Tibial artery (tissue), 4 donors: Measurements from ENCODE around the gene TRMU.

Experiments
- DNase-seq, 2 donors: peaks; one replicate each; pipeline ENCODE4 v3.0.0-alpha.2; 2019
- H3K27ac ChIP-seq, 2 donors: fragments of 200-600 bp; sonication (generic) in 1 of 2; 1 replicate in 1 of 2; 2 replicates in 1 of 2; pipeline ENCODE4 v1.5.1; 2018 to 2019; ENCODE audit warnings: mild to moderate bottlenecking in 1 of 2
- H3K27me3 ChIP-seq, 2 donors: fragments of 200-600 bp; sonication (generic) in 1 of 2; one replicate each; pipeline versions ENCODE4 v1.5.1 to v1.6.0; 2016 to 2019
- H3K36me3 ChIP-seq, 3 donors: fragments of 200-600 bp; sonication (generic) in 2 of 3; one replicate each; pipeline ENCODE4 v1.5.1; 2016 to 2019; ENCODE audit warnings: mild to moderate bottlenecking in 2 of 3
- H3K4me1 ChIP-seq, 4 donors: fragments of 200-600 bp; sonication (generic) in 2 of 4; 1 replicate in 3 of 4; 2 replicates in 1 of 4; pipeline ENCODE4 v1.5.1; 2016 to 2019
- H3K4me3 ChIP-seq, 2 donors: fragments of 200-600 bp; sonication (generic) in 1 of 2; 1 replicate in 1 of 2; 2 replicates in 1 of 2; pipeline ENCODE4 v1.5.1; 2018 to 2019; ENCODE audit warnings: mild to moderate bottlenecking in 2 of 2
- H3K9me3 ChIP-seq, 3 donors: fragments of 200-600 bp; sonication (generic) in 1 of 3; one replicate each; pipeline ENCODE4 v1.5.1; 2016 to 2019
- intact Hi-C: fragments of 100-400 bp; cut with DNase I; formaldehyde crosslinking; loops from one replicate; pipeline ENCODE4 v1.15.0; 2023; ENCODE audit warnings: low total_unique reads
- TF ChIP-seq, protein P1 (sequence below), 2 experiments: fragments of 200-600 bp in 1 of 2; fragments of 450-650 bp in 1 of 2; IDR thresholded peaks; one replicate each; pipeline ENCODE4 v1.5.1; 2017 to 2019; ENCODE audit warnings: antibody characterized with exemption in 2 of 2, mild to moderate bottlenecking in 1 of 2, moderate library complexity in 1 of 2

The TRMU gene

DNA sequence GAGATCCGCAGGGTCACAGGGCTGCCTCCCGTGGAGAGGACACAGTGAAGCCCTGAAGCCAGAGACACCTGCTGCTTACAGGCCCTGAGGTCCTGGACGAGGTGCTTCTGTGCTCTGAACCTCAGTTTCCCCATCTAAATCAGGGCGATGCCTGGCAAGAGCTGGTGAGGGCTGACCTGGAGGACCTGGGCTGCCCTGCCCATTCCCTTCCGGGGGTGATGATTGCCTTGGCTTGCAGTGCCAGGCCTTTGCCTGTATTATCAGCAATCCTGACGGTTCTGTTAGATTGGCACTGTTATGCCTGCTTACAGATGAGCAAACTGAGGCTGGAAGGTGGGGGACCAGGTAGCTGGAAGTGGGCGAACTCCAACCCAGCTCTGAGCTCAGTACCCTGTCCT lies 46.7 kb upstream of the TRMU start:
- TF ChIP-seq, protein P1, sequence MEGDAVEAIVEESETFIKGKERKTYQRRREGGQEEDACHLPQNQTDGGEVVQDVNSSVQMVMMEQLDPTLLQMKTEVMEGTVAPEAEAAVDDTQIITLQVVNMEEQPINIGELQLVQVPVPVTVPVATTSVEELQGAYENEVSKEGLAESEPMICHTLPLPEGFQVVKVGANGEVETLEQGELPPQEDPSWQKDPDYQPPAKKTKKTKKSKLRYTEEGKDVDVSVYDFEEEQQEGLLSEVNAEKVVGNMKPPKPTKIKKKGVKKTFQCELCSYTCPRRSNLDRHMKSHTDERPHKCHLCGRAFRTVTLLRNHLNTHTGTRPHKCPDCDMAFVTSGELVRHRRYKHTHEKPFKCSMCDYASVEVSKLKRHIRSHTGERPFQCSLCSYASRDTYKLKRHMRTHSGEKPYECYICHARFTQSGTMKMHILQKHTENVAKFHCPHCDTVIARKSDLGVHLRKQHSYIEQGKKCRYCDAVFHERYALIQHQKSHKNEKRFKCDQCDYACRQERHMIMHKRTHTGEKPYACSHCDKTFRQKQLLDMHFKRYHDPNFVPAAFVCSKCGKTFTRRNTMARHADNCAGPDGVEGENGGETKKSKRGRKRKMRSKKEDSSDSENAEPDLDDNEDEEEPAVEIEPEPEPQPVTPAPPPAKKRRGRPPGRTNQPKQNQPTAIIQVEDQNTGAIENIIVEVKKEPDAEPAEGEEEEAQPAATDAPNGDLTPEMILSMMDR (IDR thresholded peaks at IDR 0.05), result no peak
- intact Hi-C loops, result no loop called here
- Histone ChIP-seq H3K27ac (no peak overlapping the region), H3K27me3 (no peaks in the 10 kb centered on the region), H3K4me1 (no peaks in the 10 kb centered on the region), H3K36me3 (peaks cover 48 to 100% (median 79%) of the 10 kb centered on the region in 3 donors), H3K9me3 (peaks cover 0 to 7% (median 0%) of the 10 kb centered on the region in 3 donors), H3K4me3 (no peak overlapping the region)
- no peak for DNase-seq

DNA sequence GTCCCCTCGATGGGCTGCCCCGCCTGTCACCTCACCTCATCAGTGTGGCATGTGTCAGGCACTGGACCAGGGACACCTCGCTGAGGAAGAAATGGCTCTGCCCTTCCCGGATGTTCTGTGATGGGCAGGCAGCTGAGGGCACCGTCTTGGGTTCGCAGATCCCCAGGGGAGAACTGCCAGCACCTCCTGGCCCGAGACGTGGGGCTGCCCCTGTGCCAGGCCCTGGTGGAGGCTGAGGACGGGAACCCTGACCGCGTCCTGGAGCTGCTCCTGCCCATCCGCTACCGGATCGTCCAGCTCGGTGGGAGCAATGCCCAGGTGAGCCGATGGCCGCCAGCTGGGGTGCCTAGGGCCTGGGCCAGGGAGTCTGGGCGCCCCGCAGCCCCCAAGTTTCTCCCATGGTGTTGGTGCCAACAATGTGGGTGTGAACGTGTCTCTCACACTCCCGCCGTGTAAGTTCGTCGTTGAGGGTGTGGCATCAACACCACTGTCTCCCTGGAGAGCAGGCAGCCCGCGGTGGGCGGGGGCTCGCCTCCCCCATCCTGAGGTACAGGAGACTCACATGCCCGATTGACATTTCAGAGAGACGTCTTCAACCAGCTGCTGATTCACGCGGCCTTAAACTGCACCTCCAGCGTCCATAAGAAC lies 46.1 kb upstream of the TRMU start:
- peaks cover 43 to 99% (median 74%) of the 10 kb centered on the region in 3 donors for H3K36me3 ChIP-seq
- peaks cover 0 to 7% (median 0%) of the 10 kb centered on the region in 3 donors for H3K9me3 ChIP-seq
- H3K4me1 ChIP-seq, result no peaks in the 10 kb centered on the region
- H3K4me3 ChIP-seq, result no peak overlapping the region
- H3K27ac ChIP-seq, result no peak overlapping the region
- DNase-seq, result peak in 1 of 2 donors; percentile 64
- TF ChIP-seq, protein P1 (IDR thresholded peaks at IDR 0.05), result no peak
- no peaks in the 10 kb centered on the region for H3K27me3 ChIP-seq
- intact Hi-C loops, result no loop called here

DNA sequence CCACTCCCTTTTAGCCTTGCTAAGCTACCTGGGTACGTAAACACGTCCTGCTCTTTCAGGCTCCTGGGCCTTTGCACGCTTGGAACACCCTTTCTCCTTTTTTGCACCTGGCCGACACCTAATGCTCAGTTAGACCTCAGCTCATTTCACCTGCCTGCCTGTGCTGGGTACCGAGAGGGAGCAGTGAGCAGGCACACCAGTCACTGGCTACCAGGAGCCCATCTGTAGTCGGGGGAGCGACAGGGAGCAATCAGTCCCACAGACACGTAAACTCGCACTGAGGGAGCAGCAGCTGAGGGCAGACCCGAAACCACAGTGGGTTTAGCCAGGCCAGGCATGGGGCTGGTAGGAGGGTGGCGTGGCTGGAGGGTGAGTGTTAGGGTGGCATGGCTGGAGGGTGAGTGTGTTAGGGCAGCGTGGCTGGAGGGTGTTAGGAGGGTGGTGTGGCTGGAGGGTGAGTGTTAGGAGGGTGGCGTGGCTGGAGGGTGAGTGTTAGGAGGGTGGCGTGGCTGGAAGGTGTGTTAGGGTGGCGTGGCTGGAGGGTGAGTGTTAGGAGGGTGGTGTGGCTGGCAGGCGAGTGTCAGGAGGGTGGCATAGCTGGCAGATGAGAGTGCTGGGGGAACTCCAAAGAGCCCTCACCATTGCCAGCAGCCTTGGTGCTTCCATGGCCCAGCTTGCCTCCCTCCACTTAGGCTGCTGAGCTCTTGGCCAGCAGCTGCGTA lies 45.2 kb upstream of the TRMU start:
- H3K4me3 ChIP-seq, result no peak overlapping the region
- no peak overlapping the region for H3K27ac ChIP-seq
- peaks cover 0 to 7% (median 0%) of the 10 kb centered on the region in 3 donors for H3K9me3 ChIP-seq
- H3K27me3 ChIP-seq, result no peaks in the 10 kb centered on the region
- intact Hi-C loops, result no loop called here
- TF ChIP-seq, protein P1 (IDR thresholded peaks at IDR 0.05), result no peak
- no peak for DNase-seq
- H3K4me1 ChIP-seq, result no peaks in the 10 kb centered on the region
- H3K36me3 ChIP-seq, result peaks cover 35 to 90% (median 66%) of the 10 kb centered on the region in 3 donors

DNA sequence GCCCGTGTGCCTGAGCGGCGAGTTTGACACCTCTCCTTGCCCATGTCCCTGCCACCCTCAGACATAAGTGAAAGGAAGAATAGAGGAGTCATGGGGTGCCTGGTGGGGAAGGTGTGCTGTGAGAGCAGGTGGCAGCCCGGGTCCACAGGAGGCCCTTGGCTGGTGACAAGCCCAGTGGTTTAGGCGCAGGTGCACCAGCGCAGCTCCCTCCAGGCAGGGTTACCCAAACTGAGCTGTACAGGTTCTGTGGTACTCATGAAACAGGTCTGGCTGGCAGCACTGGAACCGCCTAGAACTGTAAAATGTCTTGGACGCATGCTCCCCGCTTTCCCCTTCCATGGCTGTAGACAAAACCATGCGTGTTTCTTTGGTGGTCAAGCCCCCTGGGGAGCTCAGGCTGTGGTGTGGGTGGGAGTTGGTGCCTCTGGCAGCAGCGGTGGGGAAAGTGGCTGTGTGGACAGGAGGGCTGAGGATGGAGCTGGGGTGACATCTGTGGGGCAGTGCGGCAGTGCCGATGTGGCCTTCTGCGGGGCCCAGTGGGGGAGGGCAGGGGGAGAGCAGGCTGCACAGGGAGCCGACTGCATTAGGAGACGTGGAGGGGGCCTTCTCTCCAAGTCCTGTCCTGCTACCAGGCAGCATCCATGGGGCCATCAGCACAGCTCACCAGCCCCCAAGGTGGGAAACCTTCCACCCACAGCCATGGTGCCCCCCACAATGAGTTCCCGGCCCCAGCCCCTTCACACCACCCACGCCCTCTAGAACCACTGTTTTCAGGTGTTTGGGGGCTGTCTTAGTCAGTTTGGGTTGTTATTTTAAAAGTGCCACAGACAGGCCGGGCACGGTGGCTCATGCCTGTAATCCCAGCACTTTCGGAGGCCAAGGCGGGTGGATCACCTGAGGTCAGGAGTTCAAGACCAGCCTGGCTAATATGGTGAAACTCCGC lies 44.4 kb upstream of the TRMU start:
- intact Hi-C loops, result no loop called here
- Histone ChIP-seq H3K4me3 (no peak overlapping the region), H3K9me3 (peaks cover 0 to 7% (median 0%) of the 10 kb centered on the region in 3 donors), H3K27me3 (no peaks in the 10 kb centered on the region), H3K27ac (no peak overlapping the region), H3K36me3 (peaks cover 29 to 82% (median 65%) of the 10 kb centered on the region in 3 donors), H3K4me1 (peaks cover 0 to 7% (median 5%) of the 10 kb centered on the region in 4 donors)
- DNase-seq, result no peak
- TF ChIP-seq, protein P1 (IDR thresholded peaks at IDR 0.05), result no peak

DNA sequence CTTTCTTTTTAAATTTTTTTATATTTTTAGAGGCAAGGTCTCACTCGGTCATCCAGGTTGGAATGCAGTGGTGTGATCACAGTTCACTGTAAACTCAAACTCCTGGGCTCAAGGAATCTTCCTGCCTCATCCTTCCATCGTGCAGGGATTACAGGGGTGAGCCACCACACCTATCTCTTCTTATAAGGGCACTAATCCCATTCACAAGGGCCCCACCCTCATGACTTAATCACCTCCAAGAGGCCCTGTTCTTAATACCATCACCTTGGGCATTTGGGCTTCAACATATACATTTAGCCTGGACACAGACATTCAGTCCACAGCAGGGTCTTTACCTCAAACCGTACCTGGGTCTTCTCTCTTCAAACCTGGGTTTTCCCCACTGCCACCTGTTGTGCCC lies 43.3 kb upstream of the TRMU start:
- DNase-seq, result no peak
- intact Hi-C loops, result no loop called here
- Histone ChIP-seq H3K27me3 (no peaks in the 10 kb centered on the region), H3K4me3 (no peak overlapping the region), H3K27ac (no peak overlapping the region), H3K36me3 (peaks cover 28 to 71% (median 57%) of the 10 kb centered on the region in 3 donors), H3K4me1 (peaks cover 0 to 14% (median 10%) of the 10 kb centered on the region in 4 donors), H3K9me3 (peaks cover 0 to 7% (median 0%) of the 10 kb centered on the region in 3 donors)
- TF ChIP-seq, protein P1 (IDR thresholded peaks at IDR 0.05), result no peak
